HepG2 (cell line): ENCODE results near the gene KLHDC4. TPM values are rescaled to one million over a fixed set of nuclear protein-coding genes. Genes with fewer than 3 reads are reported as not detected.
"Not testable (repeated sequence)": the region's sequence is repeated elsewhere in the genome, so short reads cannot be mapped to it uniquely, and the experiment has no call there.

ENCODE experiments used
- BHLHE40 ChIP-seq: IDR thresholded peaks from 2 replicates; pipeline ENCODE4 v1.6.1; 2011; ENCODE audit warnings: low read length, improper control_type of control experiment
- FOXA1 ChIP-seq, 2 experiments: fragments of 450-650 bp in 1 of 2; sonication (generic) in 1 of 2; formaldehyde crosslinking in 1 of 2; IDR thresholded peaks; 2 replicates each; pipeline versions ENCODE4 v1.4.0 to v1.6.1; 2016 to 2020; ENCODE audit warnings: missing genetic modification reagents in 1 of 2
- FOXP1 ChIP-seq, 2 experiments: fragments of 450-650 bp in 1 of 2; IDR thresholded peaks; 2 replicates each; pipeline ENCODE4 v1.6.1; 2017 to 2018; ENCODE audit warnings: antibody characterized with exemption in 1 of 2
- GATAD2A ChIP-seq: IDR thresholded peaks from 2 replicates; pipeline ENCODE4 v1.6.1; 2016
- HMG20A ChIP-seq: IDR thresholded peaks from 2 replicates; pipeline ENCODE4 v1.6.1; 2016; ENCODE audit warnings: borderline replicate concordance
- MAX ChIP-seq: IDR thresholded peaks from 2 replicates; pipeline ENCODE4 v1.6.1; 2012; ENCODE audit warnings: inconsistent platforms
- NFIC ChIP-seq: IDR thresholded peaks from 2 replicates; pipeline ENCODE4 v1.6.1; 2012; ENCODE audit warnings: mild to moderate bottlenecking, low read length, inconsistent platforms
- NR2F6 ChIP-seq, 2 experiments: IDR thresholded peaks; 2 replicates each; pipeline ENCODE4 v1.6.1; 2016; ENCODE audit warnings: antibody characterized with exemption in 1 of 2, mild to moderate bottlenecking in 1 of 2
- PPARG ChIP-seq: conservative IDR thresholded peaks from 2 replicates; pipeline ENCODE4 v1.6.1; 2016; ENCODE audit warnings: missing biosample characterization, missing genetic modification reagents
- SALL1 ChIP-seq: sonication (generic); formaldehyde crosslinking; IDR thresholded peaks from 2 replicates; pipeline ENCODE4 v1.8.0; 2022; ENCODE audit warnings: mild to moderate bottlenecking, missing genetic modification reagents
- SNAI1 ChIP-seq: sonication (generic); formaldehyde crosslinking; IDR thresholded peaks from 2 replicates; pipeline ENCODE4 v1.5.0; 2020; ENCODE audit warnings: mild to moderate bottlenecking, missing genetic modification reagents, borderline replicate concordance
- SOX5 ChIP-seq: IDR thresholded peaks from 2 replicates; pipeline ENCODE4 v1.6.1; 2016; ENCODE audit warnings: borderline replicate concordance
- WIZ ChIP-seq: sonication (generic); formaldehyde crosslinking; IDR thresholded peaks from 2 replicates; pipeline ENCODE4 v1.5.1; 2020; ENCODE audit warnings: mild to moderate bottlenecking, missing genetic modification reagents
- ZBTB26 ChIP-seq: IDR thresholded peaks from 2 replicates; pipeline ENCODE4 v1.6.1; 2016; ENCODE audit warnings: missing compliant biosample characterization, missing genetic modification reagents, borderline replicate concordance
- ZBTB33 ChIP-seq: sonication (generic); formaldehyde crosslinking; IDR thresholded peaks from 2 replicates; pipeline ENCODE4 v1.4.0; 2020; ENCODE audit warnings: missing genetic modification reagents
- ZBTB43 ChIP-seq: sonication (generic); formaldehyde crosslinking; conservative IDR thresholded peaks from 2 replicates; pipeline ENCODE4 v1.4.0; 2020; ENCODE audit warnings: missing genetic modification reagents
- ZC3H4 ChIP-seq: sonication (generic); formaldehyde crosslinking; IDR thresholded peaks from 2 replicates; pipeline ENCODE4 v1.4.0; 2020; ENCODE audit warnings: missing genetic modification reagents, borderline replicate concordance
- ZNF280D ChIP-seq: sonication (generic); formaldehyde crosslinking; IDR thresholded peaks from 2 replicates; pipeline ENCODE4 v1.5.1; 2020; ENCODE audit warnings: mild to moderate bottlenecking, missing genetic modification reagents
- ZNF567 ChIP-seq: sonication (generic); formaldehyde crosslinking; IDR thresholded peaks from 2 replicates; pipeline ENCODE4 v1.8.1; 2023; ENCODE audit warnings: mild to moderate bottlenecking, missing genetic modification reagents, borderline replicate concordance
- ZNF619 ChIP-seq: sonication (generic); formaldehyde crosslinking; IDR thresholded peaks from 2 replicates; pipeline ENCODE4 v1.4.0; 2020; ENCODE audit warnings: mild to moderate bottlenecking, missing genetic modification reagents
- ZNF790 ChIP-seq: sonication (generic); formaldehyde crosslinking; IDR thresholded peaks from 2 replicates; pipeline ENCODE4 v1.8.0; 2022; ENCODE audit warnings: missing genetic modification reagents, mild to moderate bottlenecking, borderline replicate concordance
- polyA plus RNA-seq, 8 experiments: library from polyadenylated mRNA; depleted of rRNA in 3 of 8; stranded (reverse) in 7 of 8; unstranded in 1 of 8; fragments of >200 nt; fragmentation: Illumina TruSeq in 4 of 8; extraction: Trizol in 4 of 8; gene quantifications; 2 replicates each; pipeline versions ENCODE4 v1.2.1 to v1.2.3, GENCODE V29; 2011 to 2016; ENCODE audit warnings: low read depth in 4 of 8, missing spikeins in 1 of 8, mixed read lengths in 1 of 8; ENCODE audit not compliant: insufficient read depth in 1 of 8
- total RNA-seq, 5 experiments: library from RNA; depleted of rRNA; stranded (reverse); fragments of >200 nt; fragmentation: Illumina TruSeq; extraction: Trizol; gene quantifications; 2 replicates each; pipeline ENCODE4 v1.2.3, GENCODE V29; 2016; ENCODE audit warnings: low read depth in 1 of 5

KLHDC4 gene
- total and polyA plus RNA-seq, 2 of the 13 experiments (the other 11 are each of a cell fraction or from before 2014, with no cell fraction given): 18.7 to 31.8 TPM

GRCh38 chr16:87788730-87789436 is 23.1 kb upstream of the KLHDC4 start (continued):
- peak; percentile 11; the same call in 1 of the 2 replicates for TF ChIP-seq ZNF280D (CRISPR knock-in tag)
- TF ChIP-seq NFIC: 0 out of 2 replicates have a peak, but pooled peaks have one; percentile 15
- TF ChIP-seq PPARG (CRISPR knock-in tag): 0 out of 2 replicates have a peak, but pooled peaks have one; percentile 25
- 0 out of 2 replicates have a peak, but pooled peaks have one; percentile 13 for TF ChIP-seq ZNF567 (CRISPR knock-in tag)
- peak; percentile 75 for TF ChIP-seq SALL1 (CRISPR knock-in tag)
- 0 out of 2 replicates have a peak, but pooled peaks have one; percentile 24 for TF ChIP-seq ZNF790 (CRISPR knock-in tag)
- peak; percentile 39; the same call in 1 of the 2 replicates for TF ChIP-seq ZBTB33
- TF ChIP-seq GATAD2A (CRISPR knock-in tag): peak; percentile 68
- 0 out of 2 replicates have a peak, but pooled peaks have one; percentile 38 for TF ChIP-seq FOXA1 (IDR thresholded peaks at IDR 0.05)
- TF ChIP-seq FOXA1 (CRISPR knock-in tag; IDR thresholded peaks at IDR 0.05): peak; percentile 16; the same call in 1 of the 2 replicates
- TF ChIP-seq MAX: 0 out of 2 replicates have a peak, but pooled peaks have one; percentile 18
- TF ChIP-seq SNAI1 (CRISPR knock-in tag): peak; percentile 88; the same call in 1 of the 2 replicates
- peak; percentile 45; the same call in 1 of the 2 replicates for TF ChIP-seq ZC3H4 (CRISPR knock-in tag)
- TF ChIP-seq NR2F6, FOXP1 (IDR thresholded peaks at IDR 0.05): not testable (repeated sequence)
- peak; percentile 19; the same call in 1 of the 2 replicates for TF ChIP-seq NR2F6 (CRISPR knock-in tag; IDR thresholded peaks at IDR 0.05)
- peak; percentile 23; the same call in 1 of the 2 replicates for TF ChIP-seq HMG20A (CRISPR knock-in tag)
- peak; percentile 21; the same call in 1 of the 2 replicates for TF ChIP-seq SOX5 (CRISPR knock-in tag)
- TF ChIP-seq ZNF619 (CRISPR knock-in tag): 0 out of 2 replicates have a peak, but pooled peaks have one; percentile 13
- peak; percentile 7; the same call in 1 of the 2 replicates for TF ChIP-seq FOXP1 (CRISPR knock-in tag; IDR thresholded peaks at IDR 0.05)
- 0 out of 2 replicates have a peak, but pooled peaks have one; percentile 10 for TF ChIP-seq WIZ
- 0 out of 2 replicates have a peak, but pooled peaks have one; percentile 53 for TF ChIP-seq ZBTB26 (CRISPR knock-in tag)
- 0 out of 2 replicates have a peak, but pooled peaks have one; percentile 8 for TF ChIP-seq ZBTB43 (CRISPR knock-in tag)
- 0 out of 2 replicates have a peak, but pooled peaks have one; percentile 7 for TF ChIP-seq BHLHE40
